NOMO-1 (cell line): ENCODE results near the gene TEX38.
"Not testable (repeated sequence)": the region's sequence is repeated elsewhere in the genome, so short reads cannot be mapped to it uniquely, and the experiment has no call there.

Experiments used
- DNase-seq, 2 experiments: peaks; one replicate each; lab custom pipeline; 2025; ENCODE audit not compliant: unreplicated experiment in 2 of 2; lab: John Stamatoyannopoulos, UW

Gene TEX38

GRCh38 chr1:46687093-46687659, 15.5 kb downstream of the TEX38 start:
- DNase-seq, result peak; percentile 8 to 35

GRCh38 chr1:46687921-46688509, 16.4 kb downstream of the TEX38 start:
- DNase-seq, result no peak

- no peak for DNase-seq
Measured at GRCh38 chr1:46689356-46689755, 17.7 kb downstream of the TEX38 start.

- no peak for DNase-seq
Measured at GRCh38 chr1:46689897-46690296, 18.2 kb downstream of the TEX38 start.

GRCh38 chr1:46690931-46691421, 19.3 kb downstream of the TEX38 start:
- no peak for DNase-seq

GRCh38 chr1:46691997-46692790, 20.5 kb downstream of the TEX38 start:
- no peak for DNase-seq

GRCh38 chr1:46692811-46693770, 21.4 kb downstream of the TEX38 start:
- DNase-seq, result no peak

GRCh38 chr1:46694676-46695075, 23.0 kb downstream of the TEX38 start:
- DNase-seq, result not testable (repeated sequence)

GRCh38 chr1:46697053-46697452, 25.4 kb downstream of the TEX38 start:
- DNase-seq, result no peak

GRCh38 chr1:46699666-46700065, 28.0 kb downstream of the TEX38 start:
- peak; percentile 42 to 88 for DNase-seq

- no peak for DNase-seq
Measured at GRCh38 chr1:46703927-46704641, 32.4 kb downstream of the TEX38 start.

- no peak for DNase-seq
Measured at GRCh38 chr1:46705408-46705807, 33.8 kb downstream of the TEX38 start.

GRCh38 chr1:46708121-46708520, 36.5 kb downstream of the TEX38 start:
- no peak for DNase-seq

GRCh38 chr1:46714976-46715375, 43.3 kb downstream of the TEX38 start:
- DNase-seq, result no peak

- DNase-seq, result no peak
Measured at GRCh38 chr1:46717654-46718053, 46.0 kb downstream of the TEX38 start.

- DNase-seq, result no peak
Measured at GRCh38 chr1:46718340-46718726, 46.7 kb downstream of the TEX38 start.

- peak; percentile 86 to 97 for DNase-seq
Measured at GRCh38 chr1:46718727-46719622, 47.3 kb downstream of the TEX38 start, which contains the start of gene EFCAB14. TSS of gene EFCAB14 (minus strand) at chr1:46719114. CDS start at chr1:46718087, 1,027 bp downstream.

- no peak for DNase-seq
Measured at GRCh38 chr1:46719689-46720088, 48.0 kb downstream of the TEX38 start.

- DNase-seq, result not testable (repeated sequence)
Measured at GRCh38 chr1:46720319-46720718, 48.7 kb downstream of the TEX38 start.
